ENCODE measurements around the gene ZNF32. TPM values are rescaled to one million over a fixed set of nuclear protein-coding genes. Genes with fewer than 3 reads are reported as not detected.

Gene ZNF32
- total RNA-seq, 1 experiment from 2014 or later: 17.8 TPM

- intact Hi-C loops (cut with micrococcal nuclease; ENCODE audit: unreplicated experiment): no loop called here
- Mint-ChIP-seq H3K4me1 (ENCODE audit: low read depth, unreplicated experiment) (no peaks in the 10 kb centered on the region), H3K4me3 (ENCODE audit: low read depth, unreplicated experiment) (no peak overlapping the region), H3K36me3 (ENCODE audit: insufficient read depth, unreplicated experiment) (no peaks in the 10 kb centered on the region), H3K9me3 (ENCODE audit: low read depth, unreplicated experiment) (no peaks in the 10 kb centered on the region), H3K27ac (ENCODE audit: unreplicated experiment) (no peak overlapping the region), H3K27me3 (ENCODE audit: unreplicated experiment) (peaks cover 13% of the 10 kb centered on the region)
- CTCF ChIA-PET: no interaction called here
- no TSS peak for BruUV-seq (replicated peaks)
- TF ChIP-seq CTCF (IDR thresholded peaks at IDR 0.05; ENCODE audit: unreplicated experiment): no peak
- no peak for DNase-seq
These were observed 46.6 kb upstream of the ZNF32 start for GRCh38 chr10:43695321-43695720.

- no peaks in the 10 kb centered on the region for H3K4me1 Mint-ChIP-seq (ENCODE audit: low read depth, unreplicated experiment)
- H3K36me3 Mint-ChIP-seq (ENCODE audit: insufficient read depth, unreplicated experiment): peaks cover 6% of the 10 kb centered on the region
- H3K4me3 Mint-ChIP-seq (ENCODE audit: low read depth, unreplicated experiment): no peak overlapping the region
- peaks cover 5% of the 10 kb centered on the region for H3K27me3 Mint-ChIP-seq (ENCODE audit: unreplicated experiment)
- H3K9me3 Mint-ChIP-seq (ENCODE audit: low read depth, unreplicated experiment): no peaks in the 10 kb centered on the region
- TF ChIP-seq CTCF (IDR thresholded peaks at IDR 0.05; ENCODE audit: unreplicated experiment): no peak
- DNase-seq: no peak
- BruUV-seq (replicated peaks): no TSS peak
- intact Hi-C loops (cut with micrococcal nuclease; ENCODE audit: unreplicated experiment): no loop called here
- no peak overlapping the region for H3K27ac Mint-ChIP-seq (ENCODE audit: unreplicated experiment)
- CTCF ChIA-PET: no interaction called here
These were observed 45.8 kb upstream of the ZNF32 start for GRCh38 chr10:43694526-43694925.

GRCh38 chr10:43693602-43694001, 44.9 kb upstream of the ZNF32 start:
- no peak for DNase-seq
- no TSS peak for BruUV-seq (replicated peaks)
- intact Hi-C loops (cut with micrococcal nuclease; ENCODE audit: unreplicated experiment): no loop called here
- peaks cover 7% of the 10 kb centered on the region for H3K27me3 Mint-ChIP-seq (ENCODE audit: unreplicated experiment)
- no peak for TF ChIP-seq CTCF (IDR thresholded peaks at IDR 0.05; ENCODE audit: unreplicated experiment)
- H3K4me3 Mint-ChIP-seq (ENCODE audit: low read depth, unreplicated experiment): no peak overlapping the region
- no peak overlapping the region for H3K27ac Mint-ChIP-seq (ENCODE audit: unreplicated experiment)
- H3K36me3 Mint-ChIP-seq (ENCODE audit: insufficient read depth, unreplicated experiment): peaks cover 7% of the 10 kb centered on the region
- no peaks in the 10 kb centered on the region for H3K9me3 Mint-ChIP-seq (ENCODE audit: low read depth, unreplicated experiment)
- no peaks in the 10 kb centered on the region for H3K4me1 Mint-ChIP-seq (ENCODE audit: low read depth, unreplicated experiment)
- CTCF ChIA-PET: no interaction called here

GRCh38 chr10:43692051-43692825, 43.6 kb upstream of the ZNF32 start:
- CTCF ChIA-PET: no interaction called here
- intact Hi-C loops (cut with micrococcal nuclease; ENCODE audit: unreplicated experiment): no loop called here

More at GRCh38 chr10:43692051-43692825, 43.6 kb upstream of the ZNF32 start:
- Mint-ChIP-seq H3K9me3 (ENCODE audit: low read depth, unreplicated experiment) (no peaks in the 10 kb centered on the region), H3K36me3 (ENCODE audit: insufficient read depth, unreplicated experiment) (peaks cover 7% of the 10 kb centered on the region), H3K27ac (ENCODE audit: unreplicated experiment) (no peak overlapping the region), H3K4me1 (ENCODE audit: low read depth, unreplicated experiment) (no peaks in the 10 kb centered on the region), H3K27me3 (ENCODE audit: unreplicated experiment) (peaks cover 21% of the 10 kb centered on the region), H3K4me3 (ENCODE audit: low read depth, unreplicated experiment) (no peak overlapping the region)
- no TSS peak for BruUV-seq (replicated peaks)
- no peak for DNase-seq
- TF ChIP-seq CTCF (IDR thresholded peaks at IDR 0.05; ENCODE audit: unreplicated experiment): no peak

Measured in Calu3 (cell line).